Subcutaneous abdominal adipose tissue (tissue), 5 donors: ENCODE measurements around the gene OPCML.

ENCODE experiments used
- H3K27ac ChIP-seq: one replicate; pipeline ENCODE4 v1.7.0; 2013; ENCODE audit warnings: low read depth, mild to moderate bottlenecking, inconsistent platforms, low read length, moderate library complexity
- H3K27me3 ChIP-seq, 5 donors: one replicate each; pipeline ENCODE4 v1.7.0; 2013; ENCODE audit warnings: low read length in 5 of 5, inconsistent platforms in 1 of 5; ENCODE audit not compliant: control insufficient read depth in 5 of 5, insufficient read depth in 4 of 5
- H3K36me3 ChIP-seq, 5 donors: one replicate each; pipeline ENCODE4 v1.7.0; 2013; ENCODE audit warnings: low read length in 5 of 5; ENCODE audit not compliant: control insufficient read depth in 5 of 5, insufficient read depth in 5 of 5
- H3K4me1 ChIP-seq, 5 donors: one replicate each; pipeline ENCODE4 v1.7.0; 2013; ENCODE audit warnings: low read length in 5 of 5, mild to moderate bottlenecking in 3 of 5, moderate library complexity in 1 of 5; ENCODE audit not compliant: control insufficient read depth in 5 of 5, insufficient read depth in 5 of 5
- H3K4me3 ChIP-seq, 5 donors: one replicate each; pipeline ENCODE4 v1.7.0; 2013; ENCODE audit warnings: low read length in 5 of 5, low read depth in 1 of 5
- H3K9ac ChIP-seq, 5 donors: one replicate each; pipeline ENCODE4 v1.7.0; 2013; ENCODE audit warnings: low read length in 5 of 5, mild to moderate bottlenecking in 4 of 5, moderate library complexity in 3 of 5
- H3K9me3 ChIP-seq, 5 donors: one replicate each; pipeline ENCODE4 v1.7.0; 2013; ENCODE audit warnings: low read length in 5 of 5; ENCODE audit not compliant: control insufficient read depth in 5 of 5
- donor health status: healthy.
- donor health status: healthy.
- donor health status: healthy.
- donor health status: healthy.
- donor health status: healthy.

The OPCML gene

DNA sequence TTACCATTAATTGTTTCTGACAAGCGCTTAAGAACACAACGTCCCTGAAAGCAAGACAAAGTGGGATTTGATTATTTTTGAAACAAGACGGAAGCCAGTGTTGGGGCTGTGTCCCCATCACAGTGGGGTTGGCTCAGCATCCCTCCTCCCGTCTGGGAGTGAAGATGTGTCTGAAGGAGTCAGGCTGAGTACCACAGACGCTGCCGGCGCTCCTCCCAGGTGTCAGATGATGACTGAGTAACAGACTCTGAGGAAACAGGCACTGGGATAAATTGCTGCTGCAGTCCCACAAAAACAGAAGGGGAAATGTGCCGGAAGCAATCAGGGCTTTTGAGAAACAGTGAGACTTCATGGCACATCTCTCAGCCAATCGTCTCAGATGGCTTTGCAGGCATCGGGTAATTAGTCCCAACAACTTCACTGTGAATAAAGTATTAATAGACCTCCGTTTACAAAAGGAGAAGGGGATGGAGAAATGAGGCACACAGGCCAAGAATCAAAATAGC lies 266.7 kb downstream of the OPCML start:
- no peak overlapping the region for H3K27ac ChIP-seq
- peaks cover 0 to 5% (median 3%) of the 10 kb centered on the region in 5 donors for H3K27me3 ChIP-seq
- H3K4me1 ChIP-seq = no peaks in the 10 kb centered on the region
- no peaks in the 10 kb centered on the region for H3K36me3 ChIP-seq
- no peak overlapping the region for H3K4me3 ChIP-seq
- H3K9me3 ChIP-seq = no peaks in the 10 kb centered on the region
- H3K9ac ChIP-seq = no peak overlapping the region

DNA sequence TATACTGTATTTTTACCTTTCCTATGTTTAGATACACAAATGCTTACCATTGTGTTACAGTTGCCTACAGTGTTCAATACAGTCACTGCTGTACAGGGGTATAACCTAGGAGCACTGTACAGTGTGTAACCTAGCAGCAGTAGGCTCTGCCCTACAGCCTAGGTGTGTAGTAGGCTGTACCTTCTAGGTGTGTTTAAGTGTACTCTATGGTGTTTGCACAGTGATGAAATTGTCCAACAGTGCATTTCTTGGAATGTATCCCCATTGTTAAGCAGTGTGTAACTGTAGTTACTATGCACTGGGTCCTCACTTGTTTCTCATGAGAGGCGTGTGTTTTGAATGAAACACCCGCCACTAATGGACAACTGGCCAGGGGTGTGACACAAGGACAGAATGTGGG lies 269.0 kb downstream of the OPCML start:
- Histone ChIP-seq H3K36me3 (no peaks in the 10 kb centered on the region), H3K9ac (no peak overlapping the region), H3K27me3 (peaks cover 0 to 5% (median 3%) of the 10 kb centered on the region in 5 donors), H3K27ac (no peak overlapping the region), H3K4me3 (no peak overlapping the region), H3K4me1 (no peaks in the 10 kb centered on the region), H3K9me3 (no peaks in the 10 kb centered on the region)

DNA sequence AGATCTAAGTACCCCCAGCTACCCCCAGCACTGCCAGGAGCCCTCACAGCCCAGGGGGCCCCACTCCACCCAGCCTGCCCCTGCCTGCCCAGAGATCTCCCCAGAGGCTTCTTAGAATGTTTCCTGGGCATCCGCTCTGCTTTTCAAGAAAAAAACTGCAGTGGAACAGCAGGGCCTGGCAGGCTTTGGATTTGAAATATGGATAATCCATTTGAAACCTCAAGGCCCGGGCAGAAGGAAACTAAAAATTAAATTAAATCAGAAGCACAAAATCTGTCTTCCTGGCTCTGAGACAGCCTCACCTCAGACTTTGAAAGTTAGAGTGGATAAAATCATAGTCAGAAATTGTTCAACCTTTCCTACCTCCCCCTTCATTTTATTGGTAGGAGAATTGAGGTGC lies 273.6 kb downstream of the OPCML start:
- no peak overlapping the region for H3K9ac ChIP-seq
- no peaks in the 10 kb centered on the region for H3K4me1 ChIP-seq
- H3K27me3 ChIP-seq = peaks cover 0 to 5% (median 3%) of the 10 kb centered on the region in 5 donors
- H3K9me3 ChIP-seq = peaks cover 0 to 6% (median 0%) of the 10 kb centered on the region in 5 donors
- no peaks in the 10 kb centered on the region for H3K36me3 ChIP-seq
- H3K4me3 ChIP-seq = no peak overlapping the region
- H3K27ac ChIP-seq = no peak overlapping the region

DNA sequence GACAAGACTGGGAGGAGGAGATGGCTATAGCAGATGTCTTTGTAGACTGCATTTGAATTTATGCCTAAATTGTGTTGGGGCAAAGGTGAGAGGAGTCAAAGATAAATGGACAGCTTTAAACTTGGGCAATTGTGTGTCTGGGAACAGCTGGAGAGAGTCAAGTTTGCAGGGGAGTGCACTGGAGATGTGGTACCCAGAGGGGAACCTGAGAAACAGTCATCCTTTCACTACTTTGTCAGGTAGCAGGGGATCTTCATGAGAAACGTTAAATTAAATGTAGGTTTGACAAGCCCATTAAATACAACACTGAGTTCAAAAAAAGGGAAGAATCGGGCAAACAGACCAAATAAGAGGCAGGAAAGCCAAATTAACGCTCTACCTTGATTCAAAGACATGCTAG lies 277.7 kb downstream of the OPCML start:
- Histone ChIP-seq H3K27me3 (no peaks in the 10 kb centered on the region), H3K4me3 (no peak overlapping the region), H3K27ac (no peak overlapping the region)

DNA sequence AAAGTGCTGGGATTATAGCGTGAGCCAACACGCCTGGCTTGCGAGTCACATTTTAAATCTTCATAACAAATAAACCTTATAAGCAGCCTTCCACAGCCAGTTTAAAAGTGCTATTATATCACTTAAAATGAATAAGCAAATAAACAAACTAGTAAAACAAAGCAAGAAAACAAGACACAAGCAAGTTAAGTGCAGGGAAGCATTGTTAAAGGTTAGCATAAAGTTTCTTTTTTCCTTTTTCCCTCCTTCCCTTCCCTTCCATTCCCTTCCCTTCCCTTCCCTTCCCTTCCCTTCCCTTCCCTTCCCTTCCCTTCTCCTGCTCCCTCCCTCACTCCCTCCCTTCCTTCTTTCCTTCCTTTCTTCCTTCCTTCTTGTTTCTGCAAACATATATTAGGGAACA lies 278.7 kb downstream of the OPCML start:
- Histone ChIP-seq H3K4me1 (no peaks in the 10 kb centered on the region), H3K36me3 (no peaks in the 10 kb centered on the region), H3K27ac (no peak overlapping the region), H3K9me3 (peaks cover 0 to 6% (median 0%) of the 10 kb centered on the region in 5 donors), H3K9ac (no peak overlapping the region), H3K27me3 (no peaks in the 10 kb centered on the region), H3K4me3 (no peak overlapping the region)

More for the DNA sequence above, 277.7 kb downstream of the OPCML start:
- no peaks in the 10 kb centered on the region for H3K36me3 ChIP-seq
- no peak overlapping the region for H3K9ac ChIP-seq
- peaks cover 0 to 6% (median 0%) of the 10 kb centered on the region in 5 donors for H3K9me3 ChIP-seq
- H3K4me1 ChIP-seq = no peaks in the 10 kb centered on the region

DNA sequence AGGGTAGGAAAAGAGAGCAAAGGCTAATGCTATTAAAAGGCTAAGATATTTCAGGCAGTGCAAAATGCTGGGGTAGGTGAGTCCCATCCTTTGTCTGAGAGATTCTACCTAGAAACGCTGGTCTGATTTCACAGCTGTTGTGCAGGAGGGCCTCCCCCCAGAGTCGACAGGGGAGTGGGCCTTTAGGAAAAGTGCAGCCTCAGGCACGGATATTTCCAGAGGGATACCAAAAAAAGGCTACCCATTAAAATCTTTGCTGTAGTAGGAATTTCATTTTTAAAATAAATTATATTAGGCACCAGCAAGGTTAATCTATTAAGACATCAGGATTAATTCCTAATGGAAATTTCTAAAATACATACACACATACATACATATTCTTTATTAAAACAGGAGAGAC lies 280.5 kb downstream of the OPCML start:
- H3K27ac ChIP-seq = no peak overlapping the region
- no peaks in the 10 kb centered on the region for H3K36me3 ChIP-seq
- H3K4me1 ChIP-seq = no peaks in the 10 kb centered on the region
- H3K9ac ChIP-seq = no peak overlapping the region
- no peaks in the 10 kb centered on the region for H3K27me3 ChIP-seq
- no peaks in the 10 kb centered on the region for H3K9me3 ChIP-seq
- no peak overlapping the region for H3K4me3 ChIP-seq

DNA sequence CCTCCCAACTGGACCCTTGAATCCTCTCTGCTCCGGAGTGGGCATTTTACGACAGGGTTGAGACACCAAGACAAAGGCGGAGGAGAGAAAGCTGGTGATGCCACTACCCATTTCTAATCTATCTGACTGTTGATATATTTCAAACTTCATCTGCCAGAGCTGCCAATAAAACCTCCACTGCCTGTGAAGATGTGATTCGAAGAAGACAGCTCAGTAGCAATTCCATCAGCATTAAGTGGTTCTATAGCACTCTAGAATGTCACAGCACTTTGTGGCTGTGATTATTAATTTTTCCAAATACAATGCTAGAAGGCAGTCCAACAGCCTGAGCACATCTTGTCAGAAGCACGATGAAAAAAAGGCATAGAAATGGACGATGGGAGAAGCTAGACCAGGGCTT lies 282.8 kb downstream of the OPCML start:
- Histone ChIP-seq H3K4me1 (no peaks in the 10 kb centered on the region), H3K27me3 (no peaks in the 10 kb centered on the region), H3K9me3 (no peaks in the 10 kb centered on the region), H3K4me3 (no peak overlapping the region), H3K9ac (no peak overlapping the region), H3K36me3 (no peaks in the 10 kb centered on the region), H3K27ac (no peak overlapping the region)

DNA sequence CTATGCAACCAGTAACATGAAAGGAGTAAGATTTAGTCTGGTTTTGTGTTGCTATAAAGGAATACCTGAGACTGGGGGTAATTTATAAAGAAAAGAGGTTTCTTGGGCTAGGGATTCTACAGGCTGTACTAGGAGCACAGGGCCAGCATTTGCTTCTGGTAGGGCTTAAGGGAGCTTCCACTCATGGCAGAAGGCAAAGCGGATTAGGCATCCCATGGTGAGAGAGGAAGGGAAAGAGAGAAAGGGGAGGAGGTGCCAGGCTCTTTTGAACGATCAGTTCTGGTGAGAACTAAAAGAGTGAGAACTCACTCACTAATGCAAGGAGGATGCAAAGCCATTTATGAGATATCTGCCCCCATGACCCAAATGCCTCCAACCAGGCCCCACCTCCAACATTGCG lies 283.2 kb downstream of the OPCML start:
- no peaks in the 10 kb centered on the region for H3K36me3 ChIP-seq
- H3K9me3 ChIP-seq = no peaks in the 10 kb centered on the region
- H3K27ac ChIP-seq = no peak overlapping the region
- H3K4me3 ChIP-seq = no peak overlapping the region
- no peaks in the 10 kb centered on the region for H3K27me3 ChIP-seq
- no peak overlapping the region for H3K9ac ChIP-seq
- H3K4me1 ChIP-seq = no peaks in the 10 kb centered on the region

DNA sequence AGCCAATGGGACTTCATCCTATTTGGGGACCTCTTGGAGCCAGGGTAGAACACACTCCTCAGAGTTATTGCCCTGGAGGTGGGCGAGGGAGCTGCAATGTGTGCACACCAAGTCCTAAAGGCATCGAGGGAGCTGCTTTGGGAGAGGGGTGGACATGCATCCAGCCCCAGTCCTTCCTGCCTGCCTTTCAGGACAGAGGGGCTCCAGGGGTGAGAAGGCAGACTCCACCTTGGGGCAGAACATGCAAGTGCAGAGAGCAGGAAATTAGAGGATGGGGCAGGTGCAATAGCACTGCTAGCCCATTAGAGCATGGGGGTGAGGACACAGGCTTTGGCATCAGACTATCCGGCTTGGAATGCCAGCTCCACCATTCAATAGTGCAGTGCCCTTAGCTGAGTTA lies 288.5 kb downstream of the OPCML start:
- H3K4me3 ChIP-seq = no peak overlapping the region
- no peaks in the 10 kb centered on the region for H3K9me3 ChIP-seq
- H3K27me3 ChIP-seq = peaks cover 0 to 6% (median 0%) of the 10 kb centered on the region in 5 donors
- H3K9ac ChIP-seq = no peak overlapping the region
- no peaks in the 10 kb centered on the region for H3K36me3 ChIP-seq
- H3K4me1 ChIP-seq = no peaks in the 10 kb centered on the region
- H3K27ac ChIP-seq = no peak overlapping the region

DNA sequence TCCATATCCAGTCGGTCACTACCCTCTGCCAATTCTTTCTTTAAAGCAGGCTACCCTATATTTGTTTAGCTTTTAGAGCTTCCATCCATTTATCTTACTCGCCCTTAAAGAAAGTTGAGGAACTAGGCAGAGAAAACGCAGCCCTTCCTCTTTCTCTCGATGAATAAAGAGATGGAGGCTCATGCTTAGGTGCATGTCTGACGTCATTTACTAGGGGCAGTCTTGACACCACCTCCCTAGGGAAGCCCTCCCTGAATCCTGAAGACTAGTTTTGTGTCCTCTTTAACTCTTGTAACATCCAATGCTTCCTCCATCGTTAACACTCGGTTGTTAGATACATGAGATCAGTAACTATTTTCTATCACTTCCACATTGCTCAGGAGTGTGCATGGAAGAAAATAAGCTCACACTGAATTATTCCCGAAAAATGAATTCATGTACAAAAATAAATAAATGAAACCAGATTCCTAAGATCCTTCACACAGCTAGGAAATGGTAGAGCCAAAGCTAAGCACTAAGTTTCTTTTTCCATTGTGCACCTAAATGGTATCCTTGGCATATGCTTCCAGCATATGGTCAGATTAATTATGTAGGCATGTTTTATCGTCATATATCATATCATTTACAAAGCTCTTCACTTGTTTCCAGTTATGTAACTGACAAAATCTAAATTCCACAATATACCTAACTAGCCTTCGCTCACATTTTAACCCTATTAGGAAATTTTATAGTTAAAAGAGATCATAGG lies 291.2 kb downstream of the OPCML start:
- no peaks in the 10 kb centered on the region for H3K4me1 ChIP-seq
- no peak overlapping the region for H3K4me3 ChIP-seq
- no peaks in the 10 kb centered on the region for H3K36me3 ChIP-seq
- peaks cover 0 to 6% (median 0%) of the 10 kb centered on the region in 5 donors for H3K27me3 ChIP-seq
- H3K27ac ChIP-seq = no peak overlapping the region
- H3K9ac ChIP-seq = no peak overlapping the region
- no peaks in the 10 kb centered on the region for H3K9me3 ChIP-seq
